SU-DHL-6 (cell line): ENCODE measurements around the gene DUS1L.
A peak's percentile ranks its signal among the peaks of the same experiment; 100 is the strongest.

Experiments used
- H2AFZ ChIP-seq: fragments of 200-600 bp; sonication (generic); 2 replicates; pipeline ENCODE4 v1.6.1; 2014; ENCODE audit warnings: low read depth, mild to moderate bottlenecking, moderate library complexity, mixed read lengths, antibody characterized with exemption, low read length; ENCODE audit not compliant: severe bottlenecking
- H3F3A ChIP-seq: fragments of 200-600 bp; shearing (Covaris generic); 2 replicates; pipeline ENCODE4 v1.6.0; 2016; ENCODE audit warnings: antibody characterized with exemption, mild to moderate bottlenecking; ENCODE audit not compliant: insufficient read depth
- H3K27ac ChIP-seq: fragments of 200-600 bp; sonication (generic); 2 replicates; pipeline ENCODE4 v1.5.1; 2016; ENCODE audit warnings: low read depth, mild to moderate bottlenecking, low read length, moderate library complexity, mixed read lengths
- H3K27me3 ChIP-seq: fragments of 200-600 bp; sonication (generic), shearing (Covaris generic); 2 replicates; pipeline ENCODE4 v1.6.0; 2014; ENCODE audit warnings: mild to moderate bottlenecking, low read length
- H3K36me3 ChIP-seq: fragments of 200-600 bp; sonication (generic); 2 replicates; pipeline ENCODE4 v1.6.1; 2014; ENCODE audit warnings: mild to moderate bottlenecking, low read length, mixed read lengths
- H3K4me2 ChIP-seq: fragments of 300-600, 200-600 bp; shearing (Covaris generic), sonication (generic); 2 replicates; pipeline ENCODE4 v1.6.0; 2014; ENCODE audit warnings: low read length, low read depth, mild to moderate bottlenecking; ENCODE audit not compliant: poor library complexity, severe bottlenecking
- H3K4me3 ChIP-seq: fragments of 200-600 bp; sonication (generic); 2 replicates; pipeline ENCODE4 v1.5.1; 2014; ENCODE audit warnings: antibody characterized with exemption, low read length, mild to moderate bottlenecking, mixed read lengths; ENCODE audit not compliant: insufficient read depth, poor library complexity, severe bottlenecking
- H3K79me2 ChIP-seq: fragments of 200-600 bp; sonication (generic); 2 replicates; pipeline ENCODE4 v1.6.1; 2014; ENCODE audit warnings: mild to moderate bottlenecking, low read length, moderate library complexity; ENCODE audit not compliant: insufficient read depth
- H3K9ac ChIP-seq: fragments of 200-600 bp; sonication (generic); 2 replicates; pipeline ENCODE4 v1.7.0; 2014; ENCODE audit warnings: mild to moderate bottlenecking, low read length
- H3K9me2 ChIP-seq: fragments of 200-600 bp; sonication (generic); replicated peaks from 2 replicates; pipeline ENCODE4 v1.6.1; 2014; ENCODE audit warnings: low read length; ENCODE audit not compliant: insufficient read depth
- H3K9me3 ChIP-seq: fragments of 200-600 bp; sonication (generic); 2 replicates; pipeline ENCODE4 v1.6.1; 2014; ENCODE audit warnings: low read length, mixed read lengths; ENCODE audit not compliant: insufficient read depth
- H4K20me1 ChIP-seq: fragments of 200-600 bp; sonication (generic); 2 replicates; pipeline ENCODE4 v1.6.1; 2014; ENCODE audit warnings: low read depth, mild to moderate bottlenecking, antibody characterized with exemption, low read length, moderate library complexity, mixed read lengths
- EZH2phosphoT487 ChIP-seq: fragments of 200-600 bp; sonication (generic), shearing (Covaris generic); conservative IDR thresholded peaks from 2 replicates; pipeline ENCODE4 v1.6.1; 2018; ENCODE audit warnings: mild to moderate bottlenecking, antibody characterized with exemption, low read length, moderate library complexity, mixed read lengths
- TF ChIP-seq, protein P1 (sequence below): fragments of 200-600 bp; sonication (generic); IDR thresholded peaks from one replicate; pipeline ENCODE4 v1.5.1; 2017; ENCODE audit warnings: antibody characterized with exemption, mild to moderate bottlenecking, low read length, moderate library complexity; ENCODE audit not compliant: insufficient read depth, poor library complexity, severe bottlenecking

The DUS1L gene

DNA sequence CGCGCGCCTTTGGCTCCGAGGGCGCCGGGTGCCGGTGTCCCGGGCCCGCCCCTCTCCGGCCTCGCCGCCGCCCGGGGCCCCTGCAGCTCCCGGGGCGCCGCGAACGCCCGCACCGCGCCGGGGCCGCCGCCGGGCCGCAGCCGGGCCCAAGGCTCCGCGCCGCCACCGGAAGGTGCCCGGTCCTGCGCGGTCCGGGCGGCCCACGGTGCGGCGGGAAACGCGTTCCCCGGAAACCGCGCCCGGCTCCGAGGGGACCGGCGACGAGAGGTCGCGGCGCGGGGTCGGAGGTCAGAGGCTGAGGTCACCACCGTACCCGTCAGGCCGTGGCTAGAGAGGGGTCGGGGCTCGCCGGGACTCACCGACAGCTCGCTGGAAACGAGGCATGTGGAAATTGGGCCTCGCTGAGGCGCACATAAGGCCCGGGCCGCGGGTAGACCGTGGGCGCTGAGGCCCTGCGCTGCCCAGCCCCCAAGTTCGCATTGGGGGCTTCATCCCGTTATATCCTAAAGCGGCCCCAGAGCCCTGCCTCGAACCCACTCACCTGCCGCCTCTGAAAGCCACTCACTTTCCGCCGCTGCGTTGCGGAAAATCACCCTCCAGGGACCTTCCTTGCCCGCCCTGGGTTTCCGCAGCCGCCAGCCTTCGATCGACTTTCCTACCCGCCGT is at the start of gene DUS1L:
Gene DUS1L, minus strand, starts transcription at position 167 of the 666 bp plus-strand sequence. CDS start 745 bp downstream, outside the sequence.
- peak within 1 kb of the TSS; percentile 85 for H3K4me2 ChIP-seq
- H3K4me3 ChIP-seq, result peak within 1 kb of the TSS; percentile 59
- no peaks in the 10 kb centered on the region for H3K9me2 ChIP-seq
- TF ChIP-seq, protein P1, sequence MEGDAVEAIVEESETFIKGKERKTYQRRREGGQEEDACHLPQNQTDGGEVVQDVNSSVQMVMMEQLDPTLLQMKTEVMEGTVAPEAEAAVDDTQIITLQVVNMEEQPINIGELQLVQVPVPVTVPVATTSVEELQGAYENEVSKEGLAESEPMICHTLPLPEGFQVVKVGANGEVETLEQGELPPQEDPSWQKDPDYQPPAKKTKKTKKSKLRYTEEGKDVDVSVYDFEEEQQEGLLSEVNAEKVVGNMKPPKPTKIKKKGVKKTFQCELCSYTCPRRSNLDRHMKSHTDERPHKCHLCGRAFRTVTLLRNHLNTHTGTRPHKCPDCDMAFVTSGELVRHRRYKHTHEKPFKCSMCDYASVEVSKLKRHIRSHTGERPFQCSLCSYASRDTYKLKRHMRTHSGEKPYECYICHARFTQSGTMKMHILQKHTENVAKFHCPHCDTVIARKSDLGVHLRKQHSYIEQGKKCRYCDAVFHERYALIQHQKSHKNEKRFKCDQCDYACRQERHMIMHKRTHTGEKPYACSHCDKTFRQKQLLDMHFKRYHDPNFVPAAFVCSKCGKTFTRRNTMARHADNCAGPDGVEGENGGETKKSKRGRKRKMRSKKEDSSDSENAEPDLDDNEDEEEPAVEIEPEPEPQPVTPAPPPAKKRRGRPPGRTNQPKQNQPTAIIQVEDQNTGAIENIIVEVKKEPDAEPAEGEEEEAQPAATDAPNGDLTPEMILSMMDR, result no peak
- TF ChIP-seq EZH2phosphoT487, result no peak
- peak within 1 kb of the TSS; percentile 75 for H2AFZ ChIP-seq
- H4K20me1 ChIP-seq, result no peaks in the 10 kb centered on the region
- H3K27ac ChIP-seq, result peak within 1 kb of the TSS; percentile 39
- H3K36me3 ChIP-seq, result no peaks in the 10 kb centered on the region
- peaks cover 8% of the 10 kb centered on the region; the same call in 1 of the 2 replicates for H3K79me2 ChIP-seq
- H3K27me3 ChIP-seq, result no peaks in the 10 kb centered on the region
- no peaks in the 10 kb centered on the region for H3F3A ChIP-seq
- no peaks in the 10 kb centered on the region for H3K9me3 ChIP-seq
- H3K9ac ChIP-seq, result peak within 1 kb of the TSS; percentile 92

DNA sequence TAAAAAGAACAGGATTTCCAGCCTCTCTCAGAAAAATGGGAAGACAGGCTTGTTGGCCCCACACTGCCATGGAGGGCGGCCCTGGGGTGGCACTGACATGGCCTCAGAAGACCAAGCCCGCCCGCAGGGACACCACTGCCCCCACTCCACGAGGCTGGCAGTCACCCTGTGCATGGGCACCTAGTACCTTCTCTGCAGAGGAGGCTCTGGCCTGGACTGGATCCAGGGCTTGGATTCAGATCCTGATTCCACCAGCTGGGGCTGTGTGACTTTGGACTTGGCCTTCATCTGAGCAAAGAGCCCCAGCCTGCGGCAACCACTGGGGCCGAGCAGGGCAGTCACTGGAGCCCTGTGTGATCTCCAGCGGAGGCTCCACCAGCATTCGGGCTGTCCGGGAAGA is 49.3 kb upstream of the DUS1L start:
- no peak overlapping the region for H3K9ac ChIP-seq
- no peaks in the 10 kb centered on the region for H4K20me1 ChIP-seq
- H3F3A ChIP-seq, result no peaks in the 10 kb centered on the region
- H3K27ac ChIP-seq, result no peak overlapping the region
- H3K79me2 ChIP-seq, result no peaks in the 10 kb centered on the region
- H3K9me2 ChIP-seq, result no peaks in the 10 kb centered on the region
- H3K27me3 ChIP-seq, result no peaks in the 10 kb centered on the region
- H3K9me3 ChIP-seq, result no peaks in the 10 kb centered on the region
- no peak overlapping the region for H2AFZ ChIP-seq
- H3K36me3 ChIP-seq, result no peaks in the 10 kb centered on the region
- TF ChIP-seq, protein P1, result no peak
- no peak for TF ChIP-seq EZH2phosphoT487
- no peak overlapping the region for H3K4me2 ChIP-seq
- no peak overlapping the region for H3K4me3 ChIP-seq

DNA sequence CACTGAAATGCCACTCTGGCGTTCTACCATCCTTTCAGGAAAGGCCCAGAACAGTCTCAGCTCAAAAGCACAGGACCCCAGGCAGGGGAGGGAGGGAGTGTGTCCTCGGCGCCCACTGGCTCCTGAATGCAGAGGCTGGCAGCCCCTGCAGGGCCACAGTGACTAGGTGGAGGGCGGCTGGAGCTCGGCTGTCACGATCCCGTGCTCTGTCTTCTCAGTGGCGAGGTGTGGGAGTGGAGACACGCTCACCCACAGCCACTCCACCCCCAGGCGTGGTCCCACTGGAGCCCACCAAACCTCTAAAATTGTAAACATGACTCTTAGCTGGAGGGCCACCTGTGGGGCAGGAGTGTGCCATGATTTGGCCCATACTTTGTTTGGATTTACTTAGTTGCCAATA is 48.8 kb upstream of the DUS1L start:
- Histone ChIP-seq H3K9ac (no peak overlapping the region), H3K27ac (no peak overlapping the region)
- TF ChIP-seq EZH2phosphoT487, result no peak
- TF ChIP-seq, protein P1, result no peak

More for the DNA sequence above, 48.8 kb upstream of the DUS1L start:
- H3F3A ChIP-seq, result no peaks in the 10 kb centered on the region
- no peaks in the 10 kb centered on the region for H3K9me3 ChIP-seq
- no peak overlapping the region for H3K4me2 ChIP-seq
- H3K79me2 ChIP-seq, result no peaks in the 10 kb centered on the region
- no peaks in the 10 kb centered on the region for H3K27me3 ChIP-seq
- H3K4me3 ChIP-seq, result no peak overlapping the region
- H3K9me2 ChIP-seq, result no peaks in the 10 kb centered on the region
- H2AFZ ChIP-seq, result no peak overlapping the region
- H4K20me1 ChIP-seq, result no peaks in the 10 kb centered on the region
- H3K36me3 ChIP-seq, result no peaks in the 10 kb centered on the region
